ENCODE measurements around the gene SKA1.

Gene SKA1

GRCh38 chr18:50374220-50374752, 560 bp upstream of the SKA1 start:
- Histone ChIP-seq H3K27ac (ENCODE audit: extremely low read depth, low read depth, low read length) (no peak overlapping the region), H3K4me3 (ENCODE audit: low read depth, low read length) (peak overlapping the region; percentile 16), H3K9me3 (ENCODE audit: control insufficient read depth, insufficient read depth, low read depth, low read length) (no peaks in the 10 kb centered on the region), H3K36me3 (ENCODE audit: control insufficient read depth in 2 of 2, insufficient read depth in 1 of 2, low read length in 2 of 2) (peaks cover 1 to 20% of the 10 kb centered on the region in 2 experiments; a peak in 2 of 3 replicates), H3K4me1 (ENCODE audit: control insufficient read depth, insufficient read depth, low read length) (no peaks in the 10 kb centered on the region)
- CTCF ChIA-PET, result interaction anchor here (0.5 to 2.3 kb wide), 5 partner anchors 17 to 1761 kb away, joined by 3 to 8 read pairs (median 3); no protein-coding TSS in a partner anchor
- POLR2A ChIA-PET, result interaction anchor here (0.9 to 1.5 kb wide), 4 partner anchors 10 to 93 kb away, joined by 3 to 8 read pairs (median 4); partner anchors contain the start of gene MBD1
- TF ChIP-seq ZNF610 (tag by site-specific recombination; IDR thresholded peaks at IDR 0.05; ENCODE audit: borderline replicate concordance), result no peak
- no peak for TF ChIP-seq WT1 (tag by site-specific recombination; IDR thresholded peaks at IDR 0.05)
- 0 out of 2 replicates have a peak, but pooled peaks have one; percentile 11 for TF ChIP-seq ZNF449 (tag by site-specific recombination; IDR thresholded peaks at IDR 0.05)

GRCh38 chr18:50377061-50377798, 2.4 kb downstream of the SKA1 start:
- no peaks in the 10 kb centered on the region for H3K9me3 ChIP-seq (ENCODE audit: control insufficient read depth, insufficient read depth, low read depth, low read length)
- TF ChIP-seq EGR2 (tag by site-specific recombination; IDR thresholded peaks at IDR 0.05; ENCODE audit: low read depth) (no peak), PRDM10 (tag by site-specific recombination; IDR thresholded peaks at IDR 0.05) (no peak), ZNF626 (tag by site-specific recombination; IDR thresholded peaks at IDR 0.05) (no peak), GLI2 (tag by site-specific recombination; IDR thresholded peaks at IDR 0.05; ENCODE audit: borderline replicate concordance, low read depth) (no peak), ZNF549 (tag by site-specific recombination; IDR thresholded peaks at IDR 0.05) (no peak), ZNF366 (tag by site-specific recombination; conservative IDR thresholded peaks at IDR 0.05) (no peak), ZSCAN5A (tag by site-specific recombination; IDR thresholded peaks at IDR 0.05) (no peak), ZNF580 (tag by site-specific recombination; IDR thresholded peaks at IDR 0.05) (no peak), KLF7 (tag by site-specific recombination; IDR thresholded peaks at IDR 0.05; ENCODE audit: borderline replicate concordance) (no peak), ZNF398 (tag by site-specific recombination; IDR thresholded peaks at IDR 0.05) (no peak), BCL6B (tag by site-specific recombination; IDR thresholded peaks at IDR 0.05) (no peak), KLF9 (tag by site-specific recombination; IDR thresholded peaks at IDR 0.05; ENCODE audit: low read depth) (no peak), ZFP3 (tag by site-specific recombination; IDR thresholded peaks at IDR 0.05; ENCODE audit: low read depth) (no peak), SP3 (tag by site-specific recombination; IDR thresholded peaks at IDR 0.05) (no peak), GLIS1 (tag by site-specific recombination; IDR thresholded peaks at IDR 0.05) (no peak), ZNF701 (tag by site-specific recombination; IDR thresholded peaks at IDR 0.05) (no peak), ZFP69B (tag by site-specific recombination; IDR thresholded peaks at IDR 0.05) (no peak)
- ChIA-PET CTCF (interaction anchor here (0.9 to 1.4 kb wide), 4 partner anchors 9 to 159 kb away, joined by 3 to 9 read pairs (median 4); no protein-coding TSS in a partner anchor), POLR2A (interaction anchor here (1.1 kb wide), 1 partner anchor 104 kb away, joined by 4 read pairs; no protein-coding TSS in a partner anchor)
- no peak overlapping the region for H3K4me3 ChIP-seq (ENCODE audit: low read depth, low read length)
- H3K27ac ChIP-seq (ENCODE audit: extremely low read depth, low read depth, low read length), result no peak overlapping the region
- no peaks in the 10 kb centered on the region for H3K4me1 ChIP-seq (ENCODE audit: control insufficient read depth, insufficient read depth, low read length)
- H3K36me3 ChIP-seq (ENCODE audit: control insufficient read depth in 2 of 2, insufficient read depth in 1 of 2, low read length in 2 of 2), result peaks cover 19 to 35% of the 10 kb centered on the region in 2 experiments

Data from HEK293 (cell line).